Cardiac septum (tissue), 1 donor: ENCODE measurements around the gene BCAR3. TPM values are rescaled to one million over a fixed set of nuclear protein-coding genes. Genes with fewer than 3 reads are reported as not detected.
A peak's percentile ranks its signal among the peaks of the same experiment; 100 is the strongest.

Experiments
- DNase-seq: peaks from one replicate; pipeline ENCODE4 v3.0.0-alpha.2; 2020; ENCODE audit warnings: low spot score
- intact Hi-C: fragments of 100-400 bp; cut with DNase I; formaldehyde crosslinking; loops from one replicate; pipeline ENCODE4 v1.14.0; 2022
- total RNA-seq: library from RNA; stranded (reverse); fragmentation: NEBNext Ultra II Directional; extraction: Animal tissue kit (Norgen Biotek cat#: 25700); gene quantifications from one replicate; pipeline ENCODE4 v1.2.1, GENCODE V29; 2021
- donor health status: DM: no; HTN: no; CAD: no.

BCAR3 gene
- total RNA-seq, 1 donor from 2014 or later, result 6.9 TPM

DNA sequence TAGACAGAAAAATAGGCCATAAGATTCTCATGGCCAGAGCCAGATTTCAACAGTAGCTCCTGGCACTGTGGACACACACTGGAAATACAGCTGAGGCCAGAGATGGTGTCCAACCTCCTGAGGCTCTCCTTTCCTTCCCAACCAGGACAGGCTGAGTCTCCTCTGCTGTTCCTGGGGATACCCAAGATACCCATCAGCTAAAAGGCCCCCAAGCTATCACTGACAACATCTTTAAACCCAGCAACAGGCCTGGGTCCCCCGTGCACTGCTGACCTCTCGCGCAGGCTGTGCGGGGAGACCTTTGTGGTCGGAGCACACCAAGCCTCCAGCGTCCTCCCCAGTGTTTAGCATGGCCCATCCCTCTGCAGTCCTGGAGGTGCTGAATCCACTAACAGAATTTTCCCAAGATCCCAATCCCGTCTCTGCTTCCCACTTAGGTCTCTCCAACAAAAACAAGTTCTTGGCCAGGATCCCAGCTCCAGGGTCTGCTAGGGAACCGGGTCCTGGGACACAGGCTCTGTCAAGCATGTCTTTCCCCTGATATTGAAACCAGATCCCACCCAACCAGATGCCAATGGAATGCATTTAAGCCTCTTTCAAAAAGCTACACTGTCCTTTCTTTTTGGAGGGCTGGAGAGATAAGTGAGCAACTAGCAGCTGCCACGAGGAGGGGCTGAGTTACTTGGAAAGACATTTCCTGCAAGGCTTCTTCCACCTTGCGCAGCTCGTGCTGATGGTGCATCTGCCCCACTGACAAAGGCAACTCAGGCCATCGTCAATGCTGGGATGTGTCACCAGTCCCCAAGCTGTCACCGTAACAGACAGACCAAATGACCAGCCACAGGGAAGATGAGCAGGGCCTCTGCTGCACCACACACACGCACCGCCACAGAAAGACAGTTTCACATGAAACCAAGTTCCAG, 73.2 kb downstream of the BCAR3 start:
- DNase-seq, result peak; percentile 69
- intact Hi-C loops, result no loop called here

DNA sequence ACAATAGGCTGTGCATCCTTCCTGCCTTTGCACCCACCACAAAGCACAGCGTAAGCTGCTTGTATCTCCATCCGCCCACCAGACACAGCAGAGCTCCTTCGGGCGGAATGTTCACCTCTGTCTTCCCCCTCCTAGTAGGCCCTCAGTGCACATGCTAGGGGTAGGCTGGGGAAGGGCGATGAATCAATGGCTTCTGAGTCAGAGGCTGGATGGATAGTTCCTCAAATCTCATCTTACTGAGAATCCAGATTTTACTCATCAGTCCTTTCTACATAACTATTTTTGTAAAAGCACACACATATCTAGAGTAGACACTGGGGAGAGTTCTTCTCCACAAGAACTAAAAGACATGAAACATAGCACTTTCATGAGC, 73.8 kb downstream of the BCAR3 start:
- intact Hi-C loops, result no loop called here
- DNase-seq, result no peak

- DNase-seq, result peak; percentile 22
- intact Hi-C loops, result no loop called here
Measured at GRCh38 chr1:93605812-93606512, 75.7 kb downstream of the BCAR3 start.

- intact Hi-C loops, result no loop called here
- no peak for DNase-seq
Measured at GRCh38 chr1:93605026-93605568, 76.5 kb downstream of the BCAR3 start.

DNA sequence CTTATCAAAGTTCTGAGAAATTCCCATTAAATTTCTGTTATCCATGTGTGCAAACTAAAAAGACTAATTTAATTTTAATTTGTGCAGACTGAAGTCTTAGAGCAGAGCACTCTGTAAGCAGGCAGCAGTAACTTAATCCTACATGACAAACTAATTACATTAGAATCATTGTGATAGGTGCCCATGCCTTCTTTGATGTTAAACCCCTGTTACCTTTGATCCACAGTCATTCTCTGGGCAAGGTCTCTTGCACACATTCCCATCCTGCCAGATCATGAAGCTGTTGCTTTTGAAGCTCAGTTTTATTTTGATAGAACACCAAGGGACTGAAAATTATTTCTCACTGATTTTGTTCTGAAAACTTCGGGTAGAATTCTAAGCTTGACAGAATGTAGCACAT, 77.2 kb downstream of the BCAR3 start:
- DNase-seq, result no peak
- intact Hi-C loops, result no loop called here

DNA sequence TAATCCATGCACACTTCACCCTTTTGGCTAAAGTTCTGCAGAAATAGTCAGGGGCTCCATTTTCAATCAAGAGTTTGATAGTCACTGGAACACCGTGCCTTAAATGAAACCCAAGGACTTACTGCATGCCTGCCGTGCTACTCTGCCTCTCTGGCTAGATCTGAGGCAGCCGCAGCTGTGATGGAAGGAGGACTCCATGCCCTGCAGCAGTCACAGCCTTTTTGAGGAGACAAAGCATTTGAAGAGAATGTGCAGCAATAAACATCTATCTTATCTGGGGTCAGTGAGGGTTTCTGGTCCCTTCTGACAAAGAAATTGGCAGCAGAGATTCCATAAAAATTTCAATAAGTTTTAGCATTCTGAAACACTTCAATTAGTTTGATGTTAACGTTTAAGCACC, 78.0 kb downstream of the BCAR3 start:
- no peak for DNase-seq
- intact Hi-C loops, result no loop called here

DNA sequence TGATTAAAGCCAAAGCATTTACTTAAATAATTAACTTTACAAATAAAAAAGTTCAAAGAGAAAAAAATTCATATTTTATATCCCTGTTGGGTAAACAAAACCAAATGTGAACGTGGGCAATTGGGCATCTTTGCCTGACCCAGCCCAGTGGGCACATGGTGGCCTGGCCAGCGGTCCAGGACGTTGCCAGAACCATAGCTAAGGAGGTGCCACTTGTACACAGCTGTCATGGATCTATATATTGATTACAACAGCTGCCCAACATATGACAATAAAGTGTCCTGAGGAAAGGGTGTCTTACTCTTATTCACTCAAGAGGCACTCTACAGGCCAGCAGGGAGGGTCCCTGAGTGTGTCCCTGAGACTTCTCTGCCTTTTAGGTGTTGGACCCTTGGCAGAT, 78.5 kb downstream of the BCAR3 start:
- intact Hi-C loops, result no loop called here
- DNase-seq, result no peak

DNA sequence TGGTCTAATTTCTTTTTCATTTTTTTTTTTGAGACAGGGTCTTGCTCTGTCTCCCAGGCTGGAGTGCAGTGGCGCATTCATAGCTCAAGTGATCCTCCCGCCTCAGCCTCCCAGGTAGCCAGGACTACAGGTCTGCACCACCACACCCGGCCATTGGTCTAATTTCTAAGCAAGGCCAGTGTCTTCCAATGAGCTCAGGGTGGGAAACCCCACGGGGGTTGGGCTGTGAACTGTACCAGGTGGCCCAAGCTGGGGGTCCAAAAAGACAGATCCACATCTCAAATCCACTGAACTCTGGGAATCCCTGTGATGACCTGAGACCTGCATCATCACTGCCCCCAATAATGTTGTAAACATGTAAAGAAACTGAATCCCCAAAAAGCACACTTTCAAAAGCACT, 79.5 kb downstream of the BCAR3 start:
- DNase-seq, result no peak
- intact Hi-C loops, result no loop called here

DNA sequence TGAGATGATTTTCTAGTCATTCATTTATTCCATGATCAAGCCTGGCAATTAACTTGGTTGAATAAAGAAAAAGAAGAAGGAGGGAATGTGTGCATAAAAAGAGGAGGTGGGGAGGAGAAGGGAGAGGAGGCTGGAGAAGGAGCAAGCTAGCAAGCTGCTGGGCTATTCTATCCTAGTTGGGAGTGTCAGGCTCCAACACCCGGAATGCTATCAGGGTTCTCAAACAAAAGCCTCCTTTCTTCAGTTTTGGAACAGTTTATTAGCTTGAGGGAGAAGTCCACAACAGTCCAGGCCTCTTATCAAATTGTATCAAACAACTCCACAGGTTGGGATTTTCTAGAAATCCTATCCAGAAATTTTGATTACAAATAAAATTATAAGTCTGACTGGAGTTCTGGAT, 80.0 kb downstream of the BCAR3 start:
- intact Hi-C loops, result no loop called here

DNA sequence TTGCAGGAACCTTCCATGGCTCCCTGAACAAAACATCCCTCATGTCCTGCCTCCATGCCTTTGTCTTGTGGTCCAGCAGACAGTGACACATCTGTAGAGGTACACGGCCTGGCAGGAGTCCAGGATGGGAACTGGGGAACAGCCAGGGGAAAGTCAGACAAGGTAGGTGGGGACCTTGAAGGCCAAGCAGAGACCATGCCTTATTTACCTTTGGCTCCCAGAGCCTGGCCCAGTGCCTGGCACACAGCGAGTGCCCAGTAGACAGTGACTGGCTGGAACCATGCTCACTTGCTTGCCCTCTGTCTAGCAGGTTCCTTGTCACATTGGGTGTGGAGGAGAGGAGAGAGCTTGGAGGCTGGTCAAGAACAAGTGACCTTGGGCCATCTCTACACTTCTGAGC, 81.0 kb downstream of the BCAR3 start:
- intact Hi-C loops, result no loop called here
- DNase-seq, result no peak

More for the DNA sequence above, 80.0 kb downstream of the BCAR3 start:
- DNase-seq, result no peak

DNA sequence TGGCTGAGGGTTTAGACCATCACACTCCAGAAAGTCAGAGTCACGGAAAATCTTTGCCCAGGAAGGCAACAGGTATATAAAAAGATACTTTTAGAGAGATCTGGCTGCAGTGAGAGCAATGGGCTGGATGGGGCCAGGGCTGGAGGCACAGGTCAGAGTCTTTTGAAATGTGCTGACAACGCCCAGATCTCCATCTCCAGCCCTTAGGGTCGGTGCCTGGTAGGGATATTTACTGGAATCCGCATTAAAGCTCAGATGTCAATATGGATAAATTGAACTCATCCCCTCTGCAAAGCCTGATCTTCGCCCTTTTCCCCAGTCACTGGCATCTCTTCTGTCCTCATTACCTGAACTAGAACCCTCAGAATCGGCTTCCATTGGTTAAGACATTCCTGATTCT, 82.2 kb downstream of the BCAR3 start:
- intact Hi-C loops, result no loop called here
- no peak for DNase-seq

GRCh38 chr1:93598861-93599439, 82.7 kb downstream of the BCAR3 start:
- intact Hi-C loops, result no loop called here
- no peak for DNase-seq

GRCh38 chr1:93598396-93598795, 83.2 kb downstream of the BCAR3 start:
- no peak for DNase-seq
- intact Hi-C loops, result no loop called here

- no peak for DNase-seq
- intact Hi-C loops, result no loop called here
Measured at GRCh38 chr1:93597709-93598108, 83.9 kb downstream of the BCAR3 start.

DNA sequence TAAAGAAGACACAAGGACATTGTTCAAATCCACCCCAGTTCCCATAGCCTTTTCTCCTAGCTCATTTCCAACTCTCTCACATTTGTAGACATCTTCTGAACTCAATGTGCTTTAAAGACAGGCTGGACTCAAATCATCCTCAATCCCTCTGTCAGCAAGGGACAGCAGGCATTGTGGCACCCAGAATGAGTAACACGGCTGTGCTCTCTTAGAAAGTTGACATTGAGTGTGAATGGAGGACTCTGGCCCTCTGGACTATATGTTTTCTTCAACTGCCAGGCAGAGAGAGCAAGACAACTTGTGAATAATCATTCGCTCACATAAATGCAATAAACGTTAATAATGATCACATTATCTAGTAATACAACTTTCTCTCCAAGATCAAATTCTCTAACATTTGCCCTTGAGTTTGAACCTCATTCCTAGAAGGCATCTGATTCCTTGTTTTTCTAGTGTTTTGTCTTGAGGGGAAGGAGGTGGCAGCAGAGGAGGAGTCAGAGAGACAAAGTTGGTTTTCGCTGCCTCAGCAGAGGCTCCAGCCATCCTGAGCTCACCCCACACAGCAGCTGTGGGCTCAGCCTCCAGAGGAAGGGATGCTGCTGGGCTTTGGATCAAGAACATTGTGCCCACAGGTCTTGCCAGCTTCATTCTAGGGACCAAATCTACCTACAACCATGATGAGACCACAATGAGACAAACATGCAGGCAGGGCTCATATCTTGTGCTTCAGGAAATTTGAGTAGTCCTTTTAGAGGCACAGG, 85.1 kb downstream of the BCAR3 start:
- intact Hi-C loops, result no loop called here
- DNase-seq, result no peak

DNA sequence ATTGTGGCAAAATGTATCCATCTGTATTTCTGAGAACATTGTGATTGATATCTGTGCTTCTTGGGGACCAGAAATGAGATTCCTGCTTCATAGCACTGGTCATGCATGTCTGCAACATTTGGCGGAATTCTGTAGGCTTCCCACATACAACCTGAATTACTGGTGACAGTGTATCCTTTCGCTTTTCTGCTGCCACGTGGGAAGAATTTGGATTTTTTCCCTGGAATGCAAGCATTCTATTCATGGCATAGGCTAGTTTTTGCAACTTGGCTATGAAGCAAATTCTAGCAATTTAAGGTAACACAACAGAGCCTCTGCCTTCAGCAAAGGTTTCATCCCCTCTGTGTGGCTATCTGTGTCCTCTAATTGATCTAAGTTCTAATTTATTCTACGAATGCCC, 85.9 kb downstream of the BCAR3 start:
- intact Hi-C loops, result no loop called here
- no peak for DNase-seq

GRCh38 chr1:93595266-93595665, 86.4 kb downstream of the BCAR3 start:
- no peak for DNase-seq
- intact Hi-C loops, result no loop called here

GRCh38 chr1:93594603-93594880, 87.1 kb downstream of the BCAR3 start:
- DNase-seq, result no peak
- intact Hi-C loops, result no loop called here

- intact Hi-C loops, result no loop called here
- DNase-seq, result no peak
Measured at GRCh38 chr1:93593854-93594602, 87.6 kb downstream of the BCAR3 start.
